GM19043 (cell line): ENCODE data around the gene RPP38.

Source experiments
- ATAC-seq: cut with Tn5 transposase; IDR thresholded peaks from one replicate; pipeline ENCODE4 v1.9.1; 2021; ENCODE audit warnings: low read depth; ENCODE audit not compliant: unreplicated experiment

The RPP38 gene

GRCh38 chr10:15149042-15149771 is 52.1 kb downstream of the RPP38 start:
- ATAC-seq = no peak

DNA sequence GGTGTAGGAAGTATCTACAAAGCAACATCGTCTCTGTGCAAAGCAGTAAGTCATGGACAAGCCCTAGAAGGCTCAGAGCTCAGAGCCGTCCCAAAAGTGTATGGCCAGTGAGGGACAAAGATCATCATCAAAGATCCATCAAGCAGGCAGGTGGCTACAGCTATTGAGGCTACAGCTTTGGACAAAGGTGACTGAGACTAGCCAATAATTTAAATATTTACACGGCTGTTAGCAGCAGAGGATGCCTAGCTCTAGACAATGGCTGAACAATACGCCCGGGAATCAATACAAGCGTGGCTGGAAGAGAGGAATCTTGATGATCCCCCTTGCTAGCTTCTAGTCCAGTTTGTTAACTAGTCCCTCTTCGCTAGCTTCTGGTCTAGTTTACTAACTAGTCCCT is 53.4 kb downstream of the RPP38 start:
- no peak for ATAC-seq

GRCh38 chr10:15152556-15152955 is 55.4 kb downstream of the RPP38 start:
- no peak for ATAC-seq
